Embryonic facial prominence (tissue), 1 donor: Measurements from ENCODE around the gene IL11.
"Not testable (repeated sequence)": the region's sequence is repeated elsewhere in the genome, so short reads cannot be mapped to it uniquely, and the experiment has no call there.

Experiments
- DNase-seq: peaks from one replicate; pipeline ENCODE4 v3.0.0-alpha.2; 2016; ENCODE audit errors: extremely low spot score

The IL11 gene

DNA sequence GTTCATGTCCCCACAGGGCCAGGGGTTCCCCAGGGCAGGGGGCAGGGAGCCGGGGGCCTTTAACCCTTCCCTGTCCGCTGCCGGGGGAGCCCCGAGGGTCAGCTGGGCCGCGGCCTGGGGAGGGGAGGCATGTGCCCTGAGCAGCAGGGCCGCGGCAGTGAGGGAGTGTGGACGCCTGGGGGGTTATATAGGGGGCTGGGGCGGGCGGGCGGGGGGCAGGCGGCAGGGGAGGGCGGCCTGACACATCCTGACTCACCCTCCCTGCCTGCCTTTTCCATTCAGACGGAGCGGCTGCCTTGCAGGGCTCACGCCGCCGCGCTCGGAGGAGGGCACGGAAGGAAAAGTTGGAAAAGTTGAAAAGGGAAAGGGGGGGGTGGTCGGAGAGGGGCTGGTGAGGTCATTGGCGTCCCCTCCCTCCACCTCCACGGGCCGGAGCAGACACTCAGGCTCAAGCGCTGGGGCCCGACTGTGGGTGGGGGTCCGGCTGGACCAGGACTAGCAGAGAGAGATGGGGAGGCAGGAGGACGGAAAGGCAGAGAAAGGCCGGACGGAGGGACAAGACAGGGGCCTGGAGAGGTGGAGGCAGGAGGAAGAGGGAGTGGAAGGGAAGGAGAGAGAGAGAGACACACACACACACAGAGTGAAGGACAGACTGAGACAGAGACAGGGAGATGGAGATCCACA lies at the start of gene IL11:
IL11 (minus strand) TSS at position 159 of the 684 bp plus-strand sequence; CDS start at position 6, 153 bp downstream.
- DNase-seq = no peak

DNA sequence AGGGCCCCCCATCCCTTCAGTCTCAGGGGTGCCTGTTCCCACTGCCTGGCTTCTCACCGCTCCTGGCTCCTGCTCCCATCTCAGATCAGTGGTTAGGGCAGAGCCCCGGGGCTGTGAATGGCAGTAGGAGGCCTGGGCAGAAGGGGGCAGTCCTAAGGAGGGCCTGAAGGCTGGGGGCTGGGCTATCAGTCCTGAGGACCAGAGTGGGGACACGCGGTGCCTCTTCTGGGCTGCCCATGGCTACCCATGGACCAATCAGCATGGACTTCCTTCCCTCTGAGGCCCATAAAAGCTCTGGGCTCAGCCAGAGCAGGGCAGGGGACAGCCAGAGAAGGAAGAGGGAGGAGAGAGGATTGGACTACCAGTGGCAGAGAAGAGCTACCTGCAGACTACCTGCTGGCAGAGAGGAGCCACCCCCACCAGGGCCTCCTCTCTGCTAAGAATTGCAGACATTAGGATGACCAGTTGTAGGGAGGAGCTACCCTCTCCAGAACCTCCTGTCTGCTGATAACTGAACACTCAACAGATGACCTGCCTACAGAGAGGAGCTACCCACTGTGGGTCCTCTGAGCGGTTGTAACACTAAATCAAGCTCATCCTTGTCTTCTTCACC lies 49.5 kb upstream of the IL11 start:
- DNase-seq = no peak

DNA sequence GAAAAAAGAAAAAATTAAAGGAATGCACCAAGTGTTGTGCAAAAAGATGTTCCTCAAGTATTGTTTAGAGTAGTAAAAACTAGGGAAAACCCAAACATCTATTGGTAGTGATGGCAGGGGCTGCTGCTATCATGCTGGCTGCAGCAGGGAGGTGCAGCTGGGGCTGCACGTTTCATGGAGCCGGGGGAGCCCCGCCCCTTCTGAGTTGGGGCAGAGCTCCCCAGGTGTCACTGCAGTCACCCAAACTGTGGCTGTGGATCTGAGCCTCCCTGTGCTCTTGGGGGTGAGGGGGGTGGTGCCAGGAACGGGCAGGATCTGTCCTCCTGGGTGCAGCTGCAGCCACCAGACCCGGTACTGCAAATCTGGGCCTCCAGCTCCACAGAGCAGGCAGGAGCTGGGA lies 48.8 kb upstream of the IL11 start:
- DNase-seq = no peak

DNA sequence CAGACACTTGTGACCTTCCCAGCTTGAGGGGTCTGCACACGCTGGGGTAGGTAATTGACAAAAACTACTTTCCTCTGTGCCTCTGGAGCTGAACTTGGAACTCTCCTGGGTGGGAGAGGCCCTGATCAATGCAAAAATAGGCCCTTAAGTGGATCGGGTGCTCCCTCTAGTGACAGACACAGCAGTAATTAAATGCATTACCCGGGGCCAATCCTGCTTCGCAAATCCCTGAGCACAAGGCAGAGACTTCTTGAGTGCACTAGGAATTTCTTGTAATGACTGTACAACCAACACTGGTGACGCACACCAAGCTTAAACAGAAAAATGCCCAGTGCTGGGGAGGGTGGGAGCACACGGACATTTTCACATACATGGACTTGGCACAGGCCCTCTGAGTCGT lies 47.9 kb upstream of the IL11 start:
- DNase-seq = peak; percentile 31

GRCh38 chr19:55410168-55410567 lies 39.9 kb upstream of the IL11 start:
- no peak for DNase-seq

- not testable (repeated sequence) for DNase-seq
These were observed 38.9 kb upstream of the IL11 start for GRCh38 chr19:55409179-55409578.

- DNase-seq = no peak
These were observed 38.2 kb upstream of the IL11 start for GRCh38 chr19:55408533-55408872.

- peak; percentile 99 for DNase-seq
These were observed 37.7 kb upstream of the IL11 start for GRCh38 chr19:55407800-55408532.

DNA sequence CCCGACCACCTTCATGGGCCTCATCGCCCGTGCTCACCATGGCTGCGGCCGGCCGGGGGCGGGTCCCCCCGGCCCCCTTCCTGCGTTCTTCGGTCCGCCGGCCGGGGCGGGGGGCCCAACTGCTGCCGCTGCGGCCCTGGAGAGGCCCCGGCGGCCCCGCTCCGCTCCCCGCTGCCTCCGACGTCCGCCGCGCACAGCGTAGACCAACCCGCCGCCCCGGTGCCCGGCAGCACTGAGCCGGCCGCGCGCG lies 37.2 kb upstream of the IL11 start, which contains the start of gene UBE2S:
UBE2S (minus strand) TSS at position 239 of the 250 bp plus-strand sequence; CDS start at position 40, 199 bp downstream.
- DNase-seq = not testable (repeated sequence)

DNA sequence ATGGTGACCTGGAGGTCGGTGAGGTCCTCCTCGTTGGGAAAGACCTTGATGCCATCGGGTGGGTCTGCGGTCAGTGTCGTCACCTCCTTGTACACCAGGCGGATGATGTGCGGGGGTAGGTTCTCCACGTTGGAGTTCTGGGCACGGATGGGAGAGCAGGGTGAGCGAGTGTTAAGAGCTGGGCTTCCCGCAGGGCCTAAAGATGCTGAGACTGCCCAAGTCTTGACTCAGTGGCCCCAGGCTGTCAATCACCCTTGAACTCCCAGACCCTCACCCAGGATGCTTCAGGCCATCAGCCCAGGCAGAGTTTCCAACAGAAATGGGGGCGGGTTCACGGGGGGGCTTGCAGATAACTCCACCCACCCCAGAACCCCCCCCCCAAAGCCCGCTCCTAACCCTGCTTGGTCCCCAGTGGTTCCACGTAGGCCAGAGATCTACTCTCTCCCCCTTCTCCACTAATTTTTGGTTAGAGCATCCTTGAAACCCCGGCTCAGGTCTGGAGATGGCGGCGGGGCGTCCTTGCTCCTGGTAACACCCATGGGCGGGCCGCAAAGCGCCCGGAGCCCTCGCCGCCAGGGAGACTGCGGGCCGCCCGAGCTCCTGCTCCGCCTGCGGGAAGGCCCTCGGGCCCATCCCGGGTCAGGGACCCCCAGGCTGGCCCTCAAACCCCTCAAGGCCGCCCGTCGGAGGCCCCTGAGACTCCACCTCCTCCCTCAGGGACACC lies 36.7 kb upstream of the IL11 start:
- no peak for DNase-seq

- DNase-seq = no peak
These were observed 36.0 kb upstream of the IL11 start for GRCh38 chr19:55406091-55406825.

- no peak for DNase-seq
These were observed 35.4 kb upstream of the IL11 start for GRCh38 chr19:55405638-55406037.

DNA sequence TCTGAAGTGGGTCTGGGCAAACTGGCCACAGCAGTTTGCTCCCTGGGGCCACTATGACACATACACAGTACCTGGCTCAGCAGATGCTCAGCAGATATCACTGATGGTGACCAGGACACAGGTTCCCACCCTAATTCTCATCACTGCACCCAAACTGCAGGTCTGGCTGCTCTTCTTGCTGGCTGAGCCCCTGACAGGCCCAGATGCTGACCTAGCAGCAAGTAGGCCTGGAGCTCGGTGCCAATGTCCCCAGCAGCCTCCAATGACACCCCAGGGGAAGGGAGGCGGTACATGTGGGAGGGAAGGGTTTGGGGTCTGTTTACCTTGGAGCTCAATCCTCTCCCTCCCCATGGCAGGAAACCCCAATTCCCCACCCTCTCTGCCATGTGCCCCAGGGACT lies 32.2 kb upstream of the IL11 start:
- DNase-seq = no peak

GRCh38 chr19:55401390-55401789 lies 31.1 kb upstream of the IL11 start:
- not testable (repeated sequence) for DNase-seq

DNA sequence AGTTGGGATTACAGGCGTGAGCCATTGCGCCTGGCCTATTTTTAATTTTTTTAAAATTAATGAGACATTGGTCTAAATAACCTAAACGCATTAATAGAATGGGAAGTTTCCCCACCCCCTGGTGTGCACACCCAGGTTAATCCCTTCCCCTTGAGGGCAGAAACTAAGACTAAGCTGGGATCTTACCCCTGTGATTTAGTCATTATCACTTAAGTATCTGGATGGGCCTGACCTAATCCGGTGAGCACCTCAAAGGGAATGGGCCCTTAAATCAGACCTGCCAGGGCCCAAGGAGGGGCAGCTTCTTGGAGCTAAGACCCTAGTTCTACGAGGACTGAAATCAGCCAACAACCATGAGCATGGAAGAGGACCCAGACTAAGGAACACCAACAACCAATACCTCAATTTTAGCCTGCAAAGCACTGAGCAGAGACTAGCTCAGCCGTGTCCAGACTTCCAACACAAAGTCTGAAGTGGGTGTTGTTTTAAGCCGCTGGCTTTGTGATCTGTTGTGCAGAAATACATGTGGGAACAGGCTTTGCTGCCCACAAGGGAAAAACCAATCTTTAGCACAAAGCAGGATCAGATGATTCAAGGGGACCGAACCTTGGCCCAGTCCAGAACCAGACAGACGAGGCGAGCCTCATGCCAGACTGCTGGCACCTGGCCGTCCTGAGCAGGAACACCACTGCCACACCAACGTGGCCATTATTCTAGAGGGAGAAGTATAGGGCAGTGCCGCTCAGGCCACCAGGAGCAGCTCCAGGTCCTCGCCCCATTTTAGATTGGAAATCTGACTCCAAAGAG lies 30.2 kb upstream of the IL11 start:
- DNase-seq = no peak

DNA sequence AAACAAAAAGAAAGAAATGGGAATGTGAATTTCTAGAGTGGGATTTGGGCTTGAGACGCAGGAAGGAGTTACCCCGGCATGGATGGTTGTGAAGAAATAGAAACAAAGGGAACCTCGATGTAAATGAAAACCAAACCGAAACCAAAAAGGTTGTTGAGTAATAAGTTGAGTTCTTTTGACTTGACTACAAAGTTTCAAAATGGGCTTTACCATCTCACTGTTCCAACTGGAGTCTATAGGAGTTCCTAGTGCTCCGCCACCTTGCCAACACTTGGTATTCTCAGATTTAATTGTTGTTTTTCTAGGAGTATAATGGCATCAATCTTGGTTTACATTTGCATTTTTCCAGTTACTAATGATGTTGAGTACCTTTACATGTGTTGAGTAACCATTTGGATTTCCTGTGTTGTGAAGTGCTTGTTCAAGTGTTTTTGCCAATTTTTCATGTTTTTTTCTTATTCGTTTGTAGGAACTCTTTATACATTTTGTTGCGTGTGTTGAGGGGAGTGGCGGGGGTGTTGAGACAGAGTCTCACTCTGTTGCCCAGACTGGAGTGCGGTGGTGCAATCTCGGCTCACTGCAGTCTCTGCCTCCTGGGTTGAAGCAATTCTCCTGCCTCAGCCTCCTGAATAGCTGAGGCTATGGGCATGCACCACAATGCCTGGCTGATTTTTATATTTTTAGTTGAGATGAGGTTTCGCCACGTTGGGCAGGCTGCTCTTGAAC lies 28.1 kb upstream of the IL11 start:
- no peak for DNase-seq

GRCh38 chr19:55392820-55393761 lies 22.8 kb upstream of the IL11 start:
- no peak for DNase-seq

DNA sequence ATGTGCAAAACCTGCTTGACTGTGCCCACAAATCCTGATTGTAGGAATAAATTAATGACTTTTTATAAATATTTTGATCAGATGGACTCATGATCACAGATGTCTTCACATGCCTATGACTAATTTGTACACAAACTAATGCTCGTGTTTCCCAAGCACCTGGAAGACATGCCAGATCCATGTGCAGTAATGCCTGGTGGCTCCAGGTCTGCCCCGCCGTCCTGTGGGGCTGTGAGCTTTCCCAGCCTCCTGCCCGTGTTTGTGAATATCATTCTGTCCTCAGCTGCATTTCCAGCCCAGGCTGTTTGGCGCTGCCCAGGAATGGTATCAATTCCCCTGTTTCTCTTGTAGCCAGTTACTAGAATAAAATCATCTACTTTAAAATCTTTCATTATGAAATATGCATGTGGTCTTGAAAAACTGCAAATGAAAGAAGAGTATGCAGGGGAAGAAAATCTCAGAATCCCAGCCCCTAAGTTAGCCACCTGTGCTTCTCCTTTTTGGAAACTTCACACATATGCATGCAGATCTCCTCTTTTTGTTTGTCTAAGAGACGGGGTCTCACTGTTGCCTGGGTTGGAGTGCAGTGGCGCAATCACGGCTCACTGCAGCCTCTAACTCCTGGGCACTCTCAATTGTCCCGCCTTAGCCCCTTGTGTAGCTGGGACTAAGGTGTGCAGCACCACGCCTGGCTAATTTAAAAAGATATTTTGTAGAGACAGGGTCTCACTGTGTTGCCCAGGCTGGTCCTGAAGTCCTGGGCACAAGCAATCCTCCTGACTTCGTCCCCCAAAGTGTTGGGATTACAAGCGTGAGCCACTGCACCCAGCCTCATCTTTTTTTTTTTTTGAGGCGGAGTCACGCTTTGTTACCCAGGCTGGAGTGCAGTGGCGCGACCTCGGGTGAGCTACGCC lies 21.7 kb upstream of the IL11 start:
- DNase-seq = no peak
